HG03354 (cell line): ENCODE measurements around the gene RIPK1.
"Not testable (repeated sequence)": the region's sequence is repeated elsewhere in the genome, so short reads cannot be mapped to it uniquely, and the experiment has no call there.

Experiments used
- ATAC-seq: cut with Tn5 transposase; IDR thresholded peaks from one replicate; pipeline ENCODE4 v1.9.1; 2021; ENCODE audit warnings: mild to moderate bottlenecking; ENCODE audit not compliant: unreplicated experiment, poor library complexity, severe bottlenecking

Gene RIPK1

GRCh38 chr6:3041606-3042005 is 26.7 kb upstream of the RIPK1 start:
- no peak for ATAC-seq

- ATAC-seq, result no peak
Measured at GRCh38 chr6:3045369-3045768, 22.9 kb upstream of the RIPK1 start.

- no peak for ATAC-seq
Measured at GRCh38 chr6:3045777-3046176, 22.5 kb upstream of the RIPK1 start.

- ATAC-seq, result no peak
Measured at GRCh38 chr6:3046295-3046694, 22.0 kb upstream of the RIPK1 start.

GRCh38 chr6:3048009-3048408 is 20.3 kb upstream of the RIPK1 start:
- not testable (repeated sequence) for ATAC-seq

GRCh38 chr6:3052481-3053230 is 15.6 kb upstream of the RIPK1 start:
- no peak for ATAC-seq

- no peak for ATAC-seq
Measured at GRCh38 chr6:3053231-3053508, 15.1 kb upstream of the RIPK1 start.

GRCh38 chr6:3054229-3055157 is 13.8 kb upstream of the RIPK1 start:
- ATAC-seq, result not testable (repeated sequence)

- not testable (repeated sequence) for ATAC-seq
Measured at GRCh38 chr6:3055158-3055499, 13.2 kb upstream of the RIPK1 start.

- ATAC-seq, result no peak
Measured at GRCh38 chr6:3057063-3057770, 11.1 kb upstream of the RIPK1 start.

GRCh38 chr6:3058957-3059356 is 9.3 kb upstream of the RIPK1 start:
- no peak for ATAC-seq

GRCh38 chr6:3060092-3060491 is 8.2 kb upstream of the RIPK1 start:
- ATAC-seq, result not testable (repeated sequence)

GRCh38 chr6:3061501-3061941 is 6.8 kb upstream of the RIPK1 start:
- no peak for ATAC-seq

GRCh38 chr6:3063340-3063732 is 5.0 kb upstream of the RIPK1 start:
- ATAC-seq, result not testable (repeated sequence)

GRCh38 chr6:3063733-3064700 is 4.3 kb upstream of the RIPK1 start:
- peak; percentile 57 for ATAC-seq

- no peak for ATAC-seq
Measured at GRCh38 chr6:3071568-3071967, 3.3 kb downstream of the RIPK1 start.

GRCh38 chr6:3072798-3073197 is 4.5 kb downstream of the RIPK1 start:
- ATAC-seq, result no peak

- no peak for ATAC-seq
Measured at GRCh38 chr6:3073382-3073781, 5.1 kb downstream of the RIPK1 start.

- ATAC-seq, result no peak
Measured at GRCh38 chr6:3075772-3076113, 7.4 kb downstream of the RIPK1 start.

GRCh38 chr6:3076320-3076719 is 8.0 kb downstream of the RIPK1 start:
- ATAC-seq, result no peak
